Eye (tissue), 1 donor: ENCODE data around the gene TBC1D2.

Experiments
- DNase-seq: peaks from one replicate; pipeline ENCODE4 v3.0.0-alpha.2; 2015

Gene TBC1D2

GRCh38 chr9:98234245-98234825, 21.1 kb downstream of the TBC1D2 start:
- no peak for DNase-seq

- DNase-seq: no peak
Observed at GRCh38 chr9:98232926-98233325, 22.5 kb downstream of the TBC1D2 start.

GRCh38 chr9:98231770-98232478, 23.5 kb downstream of the TBC1D2 start:
- DNase-seq: no peak

- DNase-seq: no peak
Observed at GRCh38 chr9:98230789-98231188, 24.7 kb downstream of the TBC1D2 start.

GRCh38 chr9:98230304-98230703, 25.1 kb downstream of the TBC1D2 start:
- DNase-seq: no peak

GRCh38 chr9:98229620-98230019, 25.8 kb downstream of the TBC1D2 start:
- DNase-seq: no peak

- no peak for DNase-seq
Observed at GRCh38 chr9:98229090-98229395, 26.4 kb downstream of the TBC1D2 start.

GRCh38 chr9:98228392-98229089, 26.9 kb downstream of the TBC1D2 start:
- DNase-seq: no peak

GRCh38 chr9:98227883-98228282, 27.6 kb downstream of the TBC1D2 start:
- no peak for DNase-seq

GRCh38 chr9:98226957-98227356, 28.5 kb downstream of the TBC1D2 start:
- DNase-seq: peak; percentile 47

GRCh38 chr9:98226516-98226915, 28.9 kb downstream of the TBC1D2 start:
- no peak for DNase-seq

- DNase-seq: peak; percentile 71
Observed at GRCh38 chr9:98225015-98225442, 30.4 kb downstream of the TBC1D2 start.

GRCh38 chr9:98222885-98223691, 32.4 kb downstream of the TBC1D2 start:
- DNase-seq: peak; percentile 73

- DNase-seq: no peak
Observed at GRCh38 chr9:98220911-98221310, 34.5 kb downstream of the TBC1D2 start.

- no peak for DNase-seq
Observed at GRCh38 chr9:98219794-98220370, 35.6 kb downstream of the TBC1D2 start.

GRCh38 chr9:98219364-98219716, 36.1 kb downstream of the TBC1D2 start:
- DNase-seq: no peak

- DNase-seq: peak; percentile 39
Observed at GRCh38 chr9:98218562-98219363, 36.7 kb downstream of the TBC1D2 start.

- DNase-seq: no peak
Observed at GRCh38 chr9:98217255-98217654, 38.2 kb downstream of the TBC1D2 start.

- DNase-seq: no peak
Observed at GRCh38 chr9:98216391-98216790, 39.1 kb downstream of the TBC1D2 start.

GRCh38 chr9:98215821-98216220, 39.6 kb downstream of the TBC1D2 start:
- peak; percentile 53 for DNase-seq

- DNase-seq: no peak
Observed at GRCh38 chr9:98215271-98215670, 40.2 kb downstream of the TBC1D2 start.

- DNase-seq: peak; percentile 29
Observed at GRCh38 chr9:98214811-98215210, 40.6 kb downstream of the TBC1D2 start.
